Stimulated activated memory B cell treated with anti-CD40 and anti-IgM and Interleukin-4, amounts not matched to agents 10 μg/mL and 1 μg/mL and 100 μg/mL, for 72 hours (primary cell): ENCODE measurements around the gene NRTN.
"Not testable (repeated sequence)": the region's sequence is repeated elsewhere in the genome, so short reads cannot be mapped to it uniquely, and the experiment has no call there.

ENCODE experiments used
- ATAC-seq: fragments of 150-1000 bp; cut with Tn5 transposase; 2 replicates; pipeline ENCODE4 v1.10.0; 2021
- H3K27ac Mint-ChIP-seq: one replicate; pipeline ENCODE4 v1.8.0; 2022; ENCODE audit warnings: mild to moderate bottlenecking, mixed read lengths
- H3K27me3 Mint-ChIP-seq: one replicate; pipeline ENCODE4 v1.8.0; 2022; ENCODE audit warnings: mixed read lengths
- H3K36me3 Mint-ChIP-seq: one replicate; pipeline ENCODE4 v1.8.0; 2022; ENCODE audit warnings: mixed read lengths
- H3K4me1 Mint-ChIP-seq: one replicate; pipeline ENCODE4 v1.8.0; 2022; ENCODE audit warnings: mixed read lengths
- H3K4me3 Mint-ChIP-seq: one replicate; pipeline ENCODE4 v1.8.0; 2022; ENCODE audit warnings: mild to moderate bottlenecking, moderate library complexity, mixed read lengths
- H3K9me3 Mint-ChIP-seq: one replicate; pipeline ENCODE4 v1.8.0; 2022; ENCODE audit warnings: mixed read lengths

The NRTN gene

DNA sequence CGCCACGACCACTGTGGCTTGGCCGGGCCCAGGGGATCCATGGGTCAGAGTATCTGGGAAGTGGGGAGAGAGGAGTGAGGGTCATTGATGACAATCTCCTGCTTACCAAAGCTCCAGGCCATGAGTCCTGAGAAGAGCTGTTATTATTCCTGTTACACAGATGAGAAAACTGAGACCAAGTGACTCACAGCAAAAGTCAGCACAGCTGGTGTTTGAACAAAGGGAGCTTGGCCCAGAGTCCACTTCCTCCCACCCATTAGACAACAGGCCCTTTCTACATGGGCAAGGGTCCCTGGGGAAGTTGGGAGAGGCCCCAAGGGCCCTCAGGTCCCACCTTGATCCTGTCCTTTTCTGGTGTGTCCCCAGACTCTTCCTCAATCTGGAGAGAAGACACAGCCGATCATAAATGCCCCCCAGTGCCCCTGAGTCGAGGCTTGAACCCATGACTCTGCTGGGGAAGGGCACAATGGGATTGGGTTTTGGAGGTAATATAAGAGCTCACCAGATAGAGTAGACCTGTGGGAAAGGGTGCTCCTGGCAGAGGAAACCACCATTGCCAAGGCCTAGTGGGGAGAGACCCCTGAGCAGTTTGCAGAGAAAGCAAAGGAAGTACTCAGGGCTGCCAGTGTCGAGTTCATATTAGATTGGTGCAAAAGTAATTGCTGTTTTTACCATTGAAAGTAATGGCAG, 27.8 kb downstream of the NRTN start:
- peaks cover 49% of the 10 kb centered on the region for H3K27me3 Mint-ChIP-seq
- no peaks in the 10 kb centered on the region for H3K9me3 Mint-ChIP-seq
- peaks cover 7% of the 10 kb centered on the region for H3K4me1 Mint-ChIP-seq
- no peak overlapping the region for H3K4me3 Mint-ChIP-seq
- H3K27ac Mint-ChIP-seq, result no peak overlapping the region
- no peak for ATAC-seq
- no peaks in the 10 kb centered on the region for H3K36me3 Mint-ChIP-seq

DNA sequence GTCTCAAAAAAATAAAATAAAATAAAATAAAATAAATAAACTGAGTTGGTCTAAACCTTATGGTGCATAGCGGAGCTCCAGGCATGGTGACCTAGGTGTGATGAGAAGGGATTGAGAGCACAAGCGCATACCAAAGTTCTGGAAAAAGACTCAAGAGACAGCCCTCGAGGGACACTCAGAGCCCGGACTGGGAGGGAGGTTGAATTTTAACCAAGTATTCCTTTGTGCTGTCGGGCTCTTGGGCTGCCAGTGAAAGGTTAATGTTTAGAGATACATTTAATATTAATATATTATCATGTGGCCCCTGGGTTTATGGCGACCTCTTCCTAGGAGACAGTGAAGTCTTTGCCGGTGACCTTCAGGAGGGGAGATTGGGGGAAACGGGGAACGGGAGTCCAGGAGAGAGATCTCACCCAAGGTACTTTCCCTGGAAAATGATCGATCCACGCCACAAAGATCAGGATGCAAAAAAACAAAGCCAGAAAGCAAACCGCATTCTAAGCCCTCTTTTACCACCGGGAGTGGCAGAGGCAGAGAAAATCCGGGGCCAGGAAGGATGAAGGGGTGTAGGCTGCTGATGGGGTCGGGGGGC, 33.0 kb downstream of the NRTN start:
- no peak overlapping the region for H3K4me3 Mint-ChIP-seq
- H3K9me3 Mint-ChIP-seq, result no peaks in the 10 kb centered on the region
- no peak for ATAC-seq
- H3K4me1 Mint-ChIP-seq, result peaks cover 6% of the 10 kb centered on the region
- H3K27me3 Mint-ChIP-seq, result peaks cover 43% of the 10 kb centered on the region
- H3K36me3 Mint-ChIP-seq, result no peaks in the 10 kb centered on the region
- no peak overlapping the region for H3K27ac Mint-ChIP-seq

DNA sequence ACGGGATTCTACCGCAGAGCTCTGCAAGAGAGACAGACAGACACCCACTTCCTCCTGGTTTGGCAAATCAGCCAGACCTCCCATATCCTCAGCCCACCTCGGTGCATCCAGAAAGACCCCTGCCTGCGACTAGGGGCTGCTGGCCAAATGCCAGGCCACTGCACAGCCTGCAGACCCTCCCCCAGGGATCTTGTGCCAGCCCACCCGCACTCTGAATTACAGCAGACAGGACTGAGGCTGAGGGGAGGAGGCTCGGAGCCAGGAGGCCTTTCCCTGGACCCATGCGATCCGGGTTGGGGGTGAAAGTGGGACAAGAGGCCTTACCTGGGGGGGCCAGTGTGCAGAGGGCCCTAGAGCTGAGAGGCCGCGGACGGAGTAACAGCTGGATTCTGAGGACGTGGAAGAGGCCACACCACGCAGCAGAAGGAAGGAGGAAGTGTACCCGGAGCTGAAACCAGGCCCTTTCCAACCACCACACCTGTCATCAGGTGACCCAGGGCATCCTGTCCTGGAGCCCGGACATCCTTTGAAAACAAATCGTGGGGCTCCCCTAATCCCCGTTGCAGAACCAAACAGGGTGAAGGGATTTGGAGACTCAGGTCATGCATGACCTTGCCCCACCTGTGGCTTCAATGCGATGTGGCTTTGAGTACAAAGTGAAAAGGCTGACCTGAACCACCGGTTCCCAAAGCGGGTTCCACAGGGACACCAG, 33.6 kb downstream of the NRTN start:
- Mint-ChIP-seq H3K4me3 (no peak overlapping the region), H3K27me3 (peaks cover 45% of the 10 kb centered on the region), H3K9me3 (no peaks in the 10 kb centered on the region), H3K4me1 (peaks cover 6% of the 10 kb centered on the region), H3K36me3 (no peaks in the 10 kb centered on the region), H3K27ac (no peak overlapping the region)
- ATAC-seq, result no peak

DNA sequence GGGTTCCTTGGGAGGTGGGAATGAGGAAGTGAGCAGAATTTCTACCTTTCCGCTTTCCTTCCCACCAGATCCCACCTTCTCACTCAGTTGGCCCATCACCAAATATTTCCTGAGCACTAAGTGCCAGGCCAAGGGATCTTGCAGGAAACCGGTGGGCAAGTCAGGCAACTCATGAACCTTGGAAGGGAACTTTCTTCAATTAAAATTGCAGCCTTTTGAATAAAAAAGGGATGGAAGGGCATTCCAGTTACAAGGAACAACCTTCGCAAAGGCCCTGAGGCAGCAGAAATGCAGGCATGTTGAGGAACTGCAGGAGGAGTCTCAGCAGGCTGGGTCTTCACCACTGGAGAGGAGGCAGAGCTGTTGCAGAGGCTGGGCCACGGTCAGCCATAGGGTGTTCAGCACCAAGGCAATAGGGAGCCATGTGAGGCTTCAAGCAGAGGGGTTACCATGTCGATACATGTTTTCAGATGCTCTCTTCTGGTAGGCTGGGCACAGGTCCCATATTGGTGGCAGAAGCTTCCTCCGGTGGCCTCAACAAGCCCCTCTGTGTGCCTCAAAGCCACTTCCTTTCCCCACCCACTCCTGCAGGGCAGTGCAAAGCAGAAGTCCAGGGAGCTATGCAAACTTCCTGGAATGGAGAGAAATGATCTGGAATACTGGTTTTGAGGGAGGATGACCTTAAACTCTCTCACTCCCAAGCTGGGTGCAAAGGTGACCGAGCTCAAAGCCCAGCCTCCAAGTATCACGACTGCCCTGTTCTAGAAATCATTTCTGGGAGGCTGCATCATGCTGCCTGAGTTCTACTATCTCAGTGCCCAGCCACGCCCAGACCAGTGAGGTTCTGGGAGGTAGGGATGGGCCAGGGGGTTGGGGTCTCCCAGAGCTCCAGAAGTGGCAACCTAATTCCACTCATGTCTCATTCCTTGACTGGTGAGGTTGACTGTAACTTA, 34.5 kb downstream of the NRTN start, which contains the start of gene FUT6:
FUT6 (minus strand) TSS at position 638 of the 953 bp plus-strand sequence. CDS start 7,135 bp downstream, outside the sequence.
- H3K27ac Mint-ChIP-seq, result no peak within 1 kb of the TSS
- peaks cover 6% of the 10 kb centered on the region for H3K4me1 Mint-ChIP-seq

DNA sequence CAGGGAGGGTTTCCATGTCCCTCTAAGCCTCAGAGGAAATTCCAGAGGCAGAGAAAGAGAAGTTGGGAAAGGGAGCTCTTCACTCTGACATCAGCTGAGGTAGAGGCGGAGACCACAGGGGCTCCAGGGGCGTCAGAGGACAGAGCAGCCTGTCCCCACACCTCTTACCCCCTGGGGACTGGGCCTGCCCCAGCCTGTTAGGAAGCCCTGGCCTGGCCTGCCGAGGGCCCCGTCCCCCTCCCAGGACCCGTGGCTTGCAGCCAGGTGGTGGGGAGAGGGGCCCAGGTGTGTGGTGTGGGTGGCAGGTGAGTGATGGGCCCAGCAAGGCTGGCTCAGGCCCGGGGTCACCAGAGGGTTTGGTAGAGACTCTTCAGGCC, 36.9 kb downstream of the NRTN start:
- H3K36me3 Mint-ChIP-seq, H3K4me1 Mint-ChIP-seq: not testable (repeated sequence)

More for the DNA sequence above, 34.5 kb downstream of the NRTN start, which contains the start of gene FUT6:
- Mint-ChIP-seq H3K36me3 (no peaks in the 10 kb centered on the region), H3K9me3 (no peaks in the 10 kb centered on the region), H3K4me3 (no peak within 1 kb of the TSS), H3K27me3 (peaks cover 40% of the 10 kb centered on the region)
- ATAC-seq, result no peak

DNA sequence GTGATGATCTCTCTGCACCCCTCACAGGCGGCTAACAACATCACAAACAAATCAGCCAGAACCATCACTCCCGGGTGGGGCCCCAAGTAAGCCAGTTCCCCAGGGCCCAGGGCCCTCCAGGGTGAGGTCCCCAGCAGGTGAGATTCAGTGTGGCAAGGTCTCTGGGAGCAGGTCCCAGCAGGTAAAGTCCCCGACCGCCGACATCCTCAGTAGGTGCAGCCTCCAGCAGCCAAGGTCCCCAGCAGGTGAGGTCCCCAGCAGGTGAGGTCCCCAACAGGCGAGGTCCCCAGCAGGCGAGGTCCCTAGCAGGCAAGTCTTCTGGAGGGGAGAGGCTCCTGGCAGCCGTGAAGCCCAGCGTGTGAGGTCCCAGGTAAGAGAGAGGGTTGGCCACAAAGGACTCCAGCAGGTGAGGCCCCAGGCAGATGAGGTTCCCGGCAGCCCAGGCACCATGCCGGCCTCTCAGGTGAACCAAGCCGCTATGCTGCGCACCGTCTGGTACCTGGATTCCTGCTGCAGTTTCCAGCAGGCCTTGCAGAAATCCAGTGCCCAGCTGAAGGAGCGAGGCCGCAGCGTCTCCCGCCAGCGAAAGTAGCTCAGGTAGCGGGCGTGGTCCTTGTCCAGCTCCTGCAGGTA, 38.5 kb downstream of the NRTN start:
- peaks cover 17% of the 10 kb centered on the region for H3K27me3 Mint-ChIP-seq
- no peak overlapping the region for H3K4me3 Mint-ChIP-seq
- no peaks in the 10 kb centered on the region for H3K9me3 Mint-ChIP-seq
- no peak overlapping the region for H3K27ac Mint-ChIP-seq
- no peak for ATAC-seq
- H3K4me1 Mint-ChIP-seq, result peaks cover 4% of the 10 kb centered on the region
- H3K36me3 Mint-ChIP-seq, result no peaks in the 10 kb centered on the region

More for the DNA sequence above, 36.9 kb downstream of the NRTN start:
- not testable (repeated sequence) for H3K27ac Mint-ChIP-seq, H3K4me3 Mint-ChIP-seq, ATAC-seq, H3K9me3 Mint-ChIP-seq
- H3K27me3 Mint-ChIP-seq, result peaks cover 33% of the 10 kb centered on the region

DNA sequence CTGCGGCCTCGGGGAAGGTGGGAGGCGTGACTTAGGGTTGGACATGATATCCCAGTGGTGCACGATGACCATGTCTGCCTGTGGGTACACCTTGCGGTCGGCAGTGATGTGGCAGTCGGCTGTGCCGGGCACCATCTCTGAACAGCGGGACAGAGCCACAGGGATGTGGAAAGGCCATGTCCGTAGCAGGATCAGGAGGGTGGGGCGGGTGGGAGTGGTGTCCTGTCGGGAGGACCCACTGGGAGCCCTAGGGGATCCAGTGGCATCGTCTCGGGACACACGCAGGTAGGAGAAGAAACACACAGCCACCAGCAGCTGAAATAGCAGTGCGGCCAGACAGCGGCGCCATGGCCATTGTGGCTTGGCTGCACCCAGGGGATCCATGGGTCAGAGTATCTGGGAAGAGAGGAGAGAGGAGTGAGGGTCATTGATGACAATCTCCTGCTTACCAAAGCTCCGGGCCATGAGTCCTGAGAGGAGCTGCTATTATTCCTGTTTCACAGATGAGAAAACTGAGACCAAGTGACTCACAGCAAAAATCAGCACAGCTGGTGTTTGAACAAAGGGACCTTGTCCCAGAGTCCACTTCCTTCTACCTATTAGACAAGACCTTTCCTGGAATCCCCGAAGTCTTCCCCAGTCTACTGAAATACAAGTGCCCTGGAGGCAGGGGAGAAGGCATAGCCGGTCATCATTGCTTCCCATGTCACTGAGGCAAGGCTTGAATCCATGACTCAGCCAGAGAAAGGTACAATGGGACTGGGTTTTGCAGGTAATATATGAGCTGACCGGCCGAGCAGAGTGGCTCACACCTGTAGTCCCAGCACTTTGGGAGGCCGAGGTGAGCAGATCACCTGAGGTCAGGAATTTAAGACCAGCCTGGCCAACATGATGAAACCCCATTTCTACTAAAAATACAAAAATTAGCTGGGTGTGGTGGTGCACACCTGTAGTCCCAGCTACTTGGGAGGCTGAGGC, 39.9 kb downstream of the NRTN start:
- H3K9me3 Mint-ChIP-seq, result no peaks in the 10 kb centered on the region
- H3K36me3 Mint-ChIP-seq, result no peaks in the 10 kb centered on the region
- H3K27me3 Mint-ChIP-seq, result peaks cover 12% of the 10 kb centered on the region
- no peak overlapping the region for H3K4me3 Mint-ChIP-seq
- ATAC-seq, result no peak
- H3K27ac Mint-ChIP-seq, result no peak overlapping the region
- H3K4me1 Mint-ChIP-seq, result no peaks in the 10 kb centered on the region

DNA sequence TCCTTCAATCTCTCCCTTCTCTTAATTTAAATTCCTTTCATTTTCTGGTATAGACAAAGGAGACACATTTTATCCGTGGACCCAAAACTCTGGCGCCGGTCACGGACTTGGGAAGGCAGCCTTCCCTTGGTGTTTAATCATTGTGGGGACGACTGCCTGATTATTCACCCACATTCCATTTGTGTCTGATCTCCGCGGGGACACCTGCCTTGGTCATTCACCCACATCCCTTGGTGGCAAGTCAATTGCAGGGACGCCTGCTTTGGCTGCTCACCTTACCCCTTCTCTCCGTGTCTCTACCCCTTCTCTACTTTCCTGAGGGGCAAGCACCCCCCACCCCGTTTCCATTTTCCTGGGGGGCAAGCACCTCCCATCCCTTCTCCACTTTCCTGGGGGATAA, 43.0 kb downstream of the NRTN start:
- H3K4me1 Mint-ChIP-seq, H3K36me3 Mint-ChIP-seq, H3K27me3 Mint-ChIP-seq, H3K9me3 Mint-ChIP-seq, H3K4me3 Mint-ChIP-seq, ATAC-seq, H3K27ac Mint-ChIP-seq: not testable (repeated sequence)

DNA sequence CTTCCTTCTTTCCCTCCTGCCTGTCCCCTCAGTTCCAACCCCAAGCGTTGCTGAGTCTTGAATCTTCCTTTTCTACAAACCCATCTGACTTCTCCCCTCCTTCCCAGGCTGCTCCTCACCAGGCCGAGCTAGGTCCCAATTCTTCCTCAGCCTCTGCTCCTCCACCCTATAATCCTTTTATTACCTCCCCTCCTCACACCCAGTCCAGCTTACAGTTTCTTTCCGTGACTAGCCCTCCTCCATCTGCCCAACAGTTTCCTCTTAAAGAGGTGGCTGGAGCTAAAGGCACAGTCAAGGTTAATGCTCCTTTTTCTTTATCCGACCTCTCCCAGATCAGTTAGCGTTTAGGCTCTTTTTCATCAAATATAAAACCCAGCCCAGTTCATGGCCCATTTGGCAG, 43.8 kb downstream of the NRTN start:
- not testable (repeated sequence) for H3K4me3 Mint-ChIP-seq, H3K36me3 Mint-ChIP-seq, H3K4me1 Mint-ChIP-seq, H3K9me3 Mint-ChIP-seq, H3K27ac Mint-ChIP-seq, ATAC-seq, H3K27me3 Mint-ChIP-seq

DNA sequence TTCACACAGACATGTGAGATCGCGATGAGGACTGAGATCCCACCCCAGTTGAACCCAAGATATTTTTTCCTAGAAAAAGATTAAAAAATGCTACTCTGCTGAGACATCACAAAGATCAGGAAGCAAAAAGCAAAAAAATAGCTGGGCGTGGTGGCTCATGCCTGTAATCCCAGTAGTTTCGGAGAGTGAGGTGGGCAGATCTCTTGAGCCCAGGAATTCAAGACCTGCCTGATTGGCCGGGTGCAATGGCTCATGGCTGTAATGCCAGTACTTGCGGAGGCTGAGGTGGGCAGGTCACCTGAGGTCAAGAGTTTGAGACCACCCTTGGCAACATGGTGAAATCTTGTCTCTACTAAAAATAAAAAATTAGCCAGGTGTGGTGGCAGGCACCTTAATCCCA, 45.3 kb downstream of the NRTN start:
- Mint-ChIP-seq H3K4me1 (no peaks in the 10 kb centered on the region), H3K27me3 (no peaks in the 10 kb centered on the region), H3K27ac (no peak overlapping the region), H3K9me3 (no peaks in the 10 kb centered on the region), H3K36me3 (no peaks in the 10 kb centered on the region), H3K4me3 (no peak overlapping the region)
- ATAC-seq, result no peak

DNA sequence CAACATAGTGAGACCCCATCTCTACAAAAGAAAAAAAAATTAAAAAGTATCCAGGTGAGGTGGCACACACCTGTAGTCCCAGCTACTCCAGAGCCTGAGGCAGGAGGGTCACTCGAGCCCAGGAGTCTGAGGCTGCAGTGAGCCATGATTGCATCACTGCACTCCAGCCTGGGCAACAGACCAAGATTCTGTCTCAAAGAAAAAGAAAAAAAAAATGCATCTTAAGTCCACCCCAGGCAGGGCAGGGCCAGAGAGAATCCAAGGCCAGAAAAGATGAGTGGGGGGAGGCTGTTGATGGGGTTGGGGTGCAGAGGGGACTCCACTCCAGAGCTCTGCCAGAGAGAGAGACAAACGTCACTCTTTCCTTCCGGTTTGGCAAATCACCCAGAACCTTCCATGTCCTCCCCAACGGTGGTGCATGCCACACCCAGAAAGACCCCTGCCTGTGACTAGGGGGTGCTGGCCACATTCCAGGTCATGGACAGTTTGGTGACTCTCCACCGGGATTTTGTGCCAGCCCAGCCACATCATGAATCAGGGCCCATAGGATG, 46.0 kb downstream of the NRTN start:
- Mint-ChIP-seq H3K9me3 (no peaks in the 10 kb centered on the region), H3K27ac (no peak overlapping the region), H3K4me3 (no peak overlapping the region), H3K27me3 (no peaks in the 10 kb centered on the region), H3K4me1 (no peaks in the 10 kb centered on the region), H3K36me3 (no peaks in the 10 kb centered on the region)
- ATAC-seq, result no peak

DNA sequence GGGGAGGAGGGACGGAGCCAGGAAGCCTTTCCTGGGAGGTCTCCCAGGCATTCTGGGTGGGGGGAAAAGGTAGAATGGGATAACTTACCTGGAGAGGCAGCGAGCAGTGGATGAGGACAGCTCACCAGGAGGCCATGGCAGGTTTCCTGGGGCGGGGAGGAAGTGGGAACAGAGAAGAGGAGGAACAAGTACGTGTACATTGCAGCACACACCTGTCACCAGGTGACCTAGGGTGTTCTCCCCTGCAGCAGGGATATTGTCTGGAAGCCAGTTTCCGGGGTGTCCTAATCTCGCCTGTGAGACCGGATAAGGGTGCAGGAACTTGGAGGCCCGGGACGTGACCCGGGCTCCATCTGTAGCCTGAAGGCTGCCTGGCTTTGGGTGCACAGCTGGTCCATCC, 46.4 kb downstream of the NRTN start, which contains the start of gene FUT3:
FUT3 (minus strand) TSS at position 148 of the 400 bp plus-strand sequence.
- Mint-ChIP-seq H3K27me3 (no peaks in the 10 kb centered on the region), H3K4me1 (no peaks in the 10 kb centered on the region), H3K27ac (no peak within 1 kb of the TSS), H3K36me3 (no peaks in the 10 kb centered on the region), H3K4me3 (no peak within 1 kb of the TSS), H3K9me3 (no peaks in the 10 kb centered on the region)
- ATAC-seq, result no peak

DNA sequence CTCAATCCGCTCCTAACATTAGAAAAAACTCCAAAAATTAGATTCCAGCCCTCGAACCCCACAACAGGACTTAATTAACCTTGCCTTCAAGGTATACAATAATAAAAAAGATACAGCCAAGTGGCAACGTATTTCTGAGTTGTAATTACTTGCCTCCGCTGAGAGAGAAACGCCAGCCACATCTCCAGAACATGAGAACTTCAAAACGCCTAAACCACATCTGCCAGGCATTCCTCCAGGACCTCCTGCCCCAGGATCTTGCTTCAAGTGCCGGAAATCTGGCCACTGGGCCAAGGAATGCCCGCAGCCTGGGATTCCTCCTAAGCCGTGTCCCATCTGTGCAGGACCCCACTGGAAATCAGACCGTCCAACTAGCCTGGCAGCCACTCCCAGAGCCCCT, 49.3 kb downstream of the NRTN start:
- not testable (repeated sequence) for H3K27me3 Mint-ChIP-seq, H3K4me3 Mint-ChIP-seq, H3K27ac Mint-ChIP-seq, H3K9me3 Mint-ChIP-seq, H3K4me1 Mint-ChIP-seq, ATAC-seq, H3K36me3 Mint-ChIP-seq
